Islet of Langerhans (tissue), 1 donor: ENCODE data around the gene CCDC86.

Source experiments
- FAIRE-seq: peaks from one replicate; lab custom pipeline; 2011; peaks lifted over from hg19 to GRCh38; lab: Jason Lieb, UNC

CCDC86 gene

GRCh38 chr11:60852982-60853950 lies 11.4 kb downstream of the CCDC86 start:
- FAIRE-seq: no peak

GRCh38 chr11:60854140-60854846 lies 12.4 kb downstream of the CCDC86 start:
- no peak for FAIRE-seq

GRCh38 chr11:60854847-60855725 lies 13.2 kb downstream of the CCDC86 start:
- FAIRE-seq: no peak

GRCh38 chr11:60855726-60856633 lies 14.1 kb downstream of the CCDC86 start, which contains the start of gene PTGDR2:
Gene PTGDR2 (minus strand): TSS chr11:60855950. CDS start chr11:60853722, 2,228 bp downstream.
- no peak for FAIRE-seq

GRCh38 chr11:60857378-60858232 lies 15.7 kb downstream of the CCDC86 start:
- FAIRE-seq: no peak

- no peak for FAIRE-seq
These were observed 16.3 kb downstream of the CCDC86 start for GRCh38 chr11:60858236-60858635.

- no peak for FAIRE-seq
These were observed 17.0 kb downstream of the CCDC86 start for GRCh38 chr11:60858731-60859464.

GRCh38 chr11:60859616-60860250 lies 17.8 kb downstream of the CCDC86 start:
- FAIRE-seq: no peak

GRCh38 chr11:60860943-60861342 lies 19.0 kb downstream of the CCDC86 start:
- FAIRE-seq: no peak

GRCh38 chr11:60862171-60862570 lies 20.3 kb downstream of the CCDC86 start:
- FAIRE-seq: no peak

GRCh38 chr11:60863550-60864521 lies 21.9 kb downstream of the CCDC86 start:
- FAIRE-seq: no peak

- no peak for FAIRE-seq
These were observed 23.1 kb downstream of the CCDC86 start for GRCh38 chr11:60864856-60865513.

- no peak for FAIRE-seq
These were observed 25.3 kb downstream of the CCDC86 start, which contains the start of gene ZP1 for GRCh38 chr11:60866911-60867870. Gene ZP1 (plus strand): TSS chr11:60867542. CDS start chr11:60867562, 20 bp downstream.

- no peak for FAIRE-seq
These were observed 26.2 kb downstream of the CCDC86 start for GRCh38 chr11:60867871-60868681.
